HG02571 (cell line): ENCODE measurements around the gene SETD9.

Experiments used
- ATAC-seq: cut with Tn5 transposase; IDR thresholded peaks from one replicate; pipeline ENCODE4 v1.9.1; 2021; ENCODE audit warnings: mild to moderate bottlenecking, moderate library complexity; ENCODE audit not compliant: unreplicated experiment

Gene SETD9, protein sequence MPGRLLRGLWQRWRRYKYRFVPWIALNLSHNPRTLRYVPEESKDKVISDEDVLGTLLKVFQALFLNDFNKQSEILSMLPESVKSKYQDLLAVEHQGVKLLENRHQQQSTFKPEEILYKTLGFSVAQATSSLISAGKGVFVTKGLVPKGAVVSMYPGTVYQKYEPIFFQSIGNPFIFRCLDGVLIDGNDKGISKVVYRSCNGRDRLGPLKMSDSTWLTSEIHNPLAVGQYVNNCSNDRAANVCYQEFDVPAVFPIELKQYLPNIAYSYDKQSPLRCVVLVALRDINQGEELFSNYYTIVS

DNA sequence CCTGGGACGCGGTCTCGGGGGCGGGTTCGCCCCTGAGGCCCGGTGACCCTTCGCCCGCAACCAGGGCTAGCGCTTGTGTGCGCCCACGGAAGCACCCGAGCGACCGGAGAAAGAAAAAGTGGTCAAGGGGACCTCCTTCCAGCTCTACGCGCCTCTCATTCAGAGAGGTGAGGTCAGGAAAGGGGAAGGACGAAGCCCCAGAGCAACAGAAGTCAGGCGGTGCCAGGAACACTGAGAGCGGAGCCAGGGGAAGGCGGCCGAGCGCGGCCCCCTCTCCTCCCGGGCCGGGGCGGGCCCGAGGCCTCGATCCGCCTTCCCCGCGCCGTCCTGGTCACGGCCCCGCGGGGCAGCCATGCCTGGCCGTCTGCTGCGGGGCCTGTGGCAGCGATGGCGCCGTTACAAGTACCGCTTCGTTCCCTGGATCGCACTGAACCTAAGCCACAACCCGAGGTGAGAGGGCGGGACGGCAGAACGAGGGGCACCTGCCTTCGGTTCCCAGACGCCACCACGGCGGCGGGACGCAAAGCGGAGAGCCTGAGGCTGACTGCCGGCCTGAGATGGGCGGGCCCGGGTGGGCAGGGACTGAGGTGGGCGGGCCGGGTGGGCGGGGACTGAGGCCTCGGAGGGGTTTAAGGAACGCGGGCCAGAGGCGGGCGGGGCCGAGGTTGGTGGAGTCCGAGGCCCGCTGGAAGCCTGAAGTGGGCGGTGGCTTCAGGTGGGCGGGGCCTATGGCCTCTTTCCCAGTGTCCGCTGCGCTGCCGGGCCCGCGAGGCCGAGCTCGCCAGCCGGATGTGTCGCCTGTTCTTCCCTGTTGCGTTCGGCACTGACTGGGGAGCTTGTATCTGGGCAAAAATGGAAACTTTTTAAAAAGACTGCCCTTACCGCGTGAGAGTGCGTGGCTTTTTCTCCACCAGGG, at the start of gene SETD9:
Gene SETD9 (plus strand): TSS at position 303 of the 916 bp plus-strand sequence. CDS start 50 bp downstream, at position 353.
- ATAC-seq, result peak; percentile 85

DNA sequence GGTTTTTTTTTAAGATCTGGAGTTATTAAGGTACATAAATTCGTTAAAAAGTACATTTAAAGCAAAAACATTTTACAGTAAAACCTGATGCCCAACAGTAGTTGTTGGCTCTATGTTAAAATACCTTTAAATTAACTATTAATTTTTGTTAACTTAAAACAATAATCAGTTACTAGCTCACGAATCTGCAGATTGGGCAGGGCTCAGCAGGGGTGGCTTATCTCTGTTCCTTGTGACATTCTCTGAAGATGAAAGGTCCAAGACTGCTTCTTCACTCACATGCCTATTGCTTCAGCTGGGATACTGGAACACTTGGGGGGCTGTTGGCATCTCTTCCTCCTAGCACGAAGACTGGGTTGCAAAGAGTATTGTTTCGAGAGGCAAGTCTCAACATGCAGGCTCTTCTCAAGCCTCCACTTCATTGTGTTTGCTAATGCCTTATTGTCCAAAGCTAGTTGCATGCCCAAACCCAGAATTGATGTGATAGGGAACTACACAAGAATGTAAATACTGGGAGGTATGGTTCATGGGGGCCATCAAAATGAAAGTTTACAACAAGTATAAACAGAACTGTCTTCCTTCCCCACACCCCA, 47.4 kb upstream of the SETD9 start:
- ATAC-seq, result no peak

DNA sequence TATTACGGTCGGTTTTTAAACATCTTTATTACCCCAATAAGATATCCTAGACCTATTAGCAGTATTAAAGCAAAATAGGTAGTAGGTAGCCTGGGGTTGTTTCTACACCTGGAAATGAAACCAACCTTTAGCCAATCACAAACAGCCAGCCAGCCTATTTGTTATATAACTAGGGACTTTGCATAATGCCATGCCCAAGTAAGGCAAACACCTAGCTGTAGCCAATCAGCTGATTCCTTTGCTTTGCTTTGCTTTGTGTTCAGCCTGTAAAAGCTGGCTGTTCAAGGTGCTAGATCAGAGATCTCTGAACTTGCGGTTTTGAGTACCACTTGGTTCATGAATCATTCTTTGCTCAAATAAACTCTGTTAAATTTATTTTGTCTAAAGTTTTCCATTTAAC, 46.5 kb upstream of the SETD9 start:
- ATAC-seq, result no peak

DNA sequence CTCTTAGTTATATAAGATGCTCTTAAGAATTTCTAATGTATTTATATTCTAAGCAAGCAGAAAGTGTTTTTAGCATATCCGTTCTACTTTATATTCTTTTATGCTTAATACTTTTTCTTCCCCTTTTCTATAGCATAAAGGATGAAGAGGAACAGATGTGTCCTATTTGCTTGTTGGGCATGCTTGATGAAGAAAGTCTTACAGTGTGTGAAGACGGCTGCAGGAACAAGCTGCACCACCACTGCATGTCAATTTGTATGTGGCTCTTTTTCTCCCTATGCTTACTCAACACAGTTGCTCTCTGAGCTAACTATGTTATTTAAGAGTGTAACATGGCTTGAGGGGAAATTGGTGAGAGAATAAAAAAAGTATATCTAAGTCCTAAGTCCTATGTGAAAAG, 37.6 kb upstream of the SETD9 start:
- ATAC-seq, result no peak

DNA sequence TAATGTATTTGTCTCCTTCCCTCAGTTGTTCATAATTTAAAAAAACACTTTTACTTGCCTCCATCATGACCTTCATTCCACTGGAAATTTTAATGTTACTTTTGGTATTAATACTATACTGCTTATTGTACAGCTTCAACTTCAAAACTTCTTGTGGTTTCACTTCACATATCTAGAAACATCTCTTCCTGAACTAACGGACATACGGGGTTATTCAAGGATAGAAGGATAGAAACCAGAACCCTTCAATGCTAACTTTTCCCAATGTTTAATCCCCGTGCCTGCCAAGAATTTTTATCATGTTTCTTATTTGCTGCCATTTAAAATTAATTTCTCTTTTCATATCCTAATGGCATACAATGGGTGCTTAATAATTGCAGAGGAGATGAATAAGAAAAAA, 36.3 kb upstream of the SETD9 start:
- ATAC-seq, result no peak

DNA sequence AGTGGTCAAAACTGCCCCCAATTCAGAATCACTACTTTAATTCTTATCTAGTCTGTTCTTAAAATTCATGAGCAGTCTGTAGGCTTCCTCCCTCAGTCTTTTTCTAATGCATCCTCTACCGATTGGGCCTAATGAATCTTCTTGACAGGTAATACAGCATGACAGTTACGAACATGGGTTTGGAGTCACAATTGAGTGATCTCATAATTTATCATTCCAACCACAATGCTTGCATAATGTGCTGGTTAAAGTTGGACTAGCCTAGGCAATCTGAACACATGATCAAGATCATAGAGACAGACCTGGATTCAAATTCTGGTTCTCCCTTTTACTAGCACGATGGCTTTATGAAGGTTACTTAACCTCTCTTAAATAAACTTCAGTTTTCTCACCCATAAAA, 33.1 kb upstream of the SETD9 start:
- no peak for ATAC-seq

DNA sequence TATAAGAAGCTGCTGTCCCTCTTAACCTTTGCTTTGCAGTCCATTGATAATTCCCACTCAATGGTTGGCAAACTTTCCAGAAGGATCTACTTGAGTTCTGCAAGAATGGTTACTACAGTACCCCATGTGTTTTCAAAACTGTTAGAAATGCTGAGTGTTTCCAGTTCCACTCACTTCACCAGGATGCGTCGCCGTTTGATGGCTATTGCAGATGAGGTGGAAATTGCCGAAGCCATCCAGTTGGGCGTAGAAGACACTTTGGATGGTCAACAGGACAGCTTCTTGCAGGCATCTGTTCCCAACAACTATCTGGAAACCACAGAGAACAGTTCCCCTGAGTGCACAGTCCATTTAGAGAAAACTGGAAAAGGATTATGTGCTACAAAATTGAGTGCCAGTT, 27.8 kb upstream of the SETD9 start:
- no peak for ATAC-seq

DNA sequence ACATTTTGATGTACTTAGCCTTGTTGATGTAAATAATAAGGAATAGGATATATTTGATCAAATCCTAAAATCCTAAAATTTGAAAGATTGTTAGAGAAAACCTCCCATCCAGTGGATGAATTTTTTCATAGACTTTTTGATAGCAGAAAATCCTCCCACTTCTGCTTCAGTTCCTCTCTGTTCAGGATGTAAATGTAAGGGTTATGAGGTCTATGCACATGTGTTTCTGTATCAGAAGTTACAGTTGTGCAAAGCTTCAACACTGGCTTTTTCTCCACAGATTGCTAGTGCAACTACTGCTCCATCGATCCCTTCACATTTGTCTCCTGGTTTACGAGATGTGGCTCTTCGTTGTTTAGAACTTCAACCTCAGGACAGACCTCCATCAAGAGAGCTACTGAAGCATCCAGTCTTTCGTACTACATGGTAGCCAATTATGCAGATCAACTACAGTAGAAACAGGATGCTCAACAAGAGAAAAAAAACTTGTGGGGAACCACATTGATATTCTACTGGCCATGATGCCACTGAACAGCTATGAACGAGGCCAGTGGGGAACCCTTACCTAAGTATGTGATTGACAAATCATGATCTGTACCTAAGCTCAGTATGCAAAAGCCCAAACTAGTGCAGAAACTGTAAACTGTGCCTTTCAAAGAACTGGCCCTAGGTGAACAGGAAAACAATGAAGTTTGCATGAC, 16.0 kb upstream of the SETD9 start:
- ATAC-seq, result no peak

DNA sequence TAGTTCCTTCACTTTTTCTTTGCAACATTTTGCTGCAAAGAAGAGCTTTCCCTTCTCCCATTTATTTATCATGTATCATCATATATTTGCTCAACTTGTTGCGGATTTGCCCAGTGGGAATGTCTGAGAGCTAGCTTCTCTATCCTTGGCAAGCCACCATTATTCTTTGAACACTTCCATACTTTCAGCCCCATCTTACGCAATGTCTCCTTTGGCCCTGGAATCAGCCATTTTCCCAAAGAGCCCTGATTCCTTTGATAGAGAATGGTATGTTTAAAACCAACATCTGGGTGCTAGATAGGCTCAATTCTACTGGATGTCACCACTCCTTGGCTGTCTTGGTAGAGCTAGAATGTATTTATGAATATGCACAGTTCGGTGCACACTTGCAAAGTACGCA, 12.6 kb upstream of the SETD9 start:
- no peak for ATAC-seq

DNA sequence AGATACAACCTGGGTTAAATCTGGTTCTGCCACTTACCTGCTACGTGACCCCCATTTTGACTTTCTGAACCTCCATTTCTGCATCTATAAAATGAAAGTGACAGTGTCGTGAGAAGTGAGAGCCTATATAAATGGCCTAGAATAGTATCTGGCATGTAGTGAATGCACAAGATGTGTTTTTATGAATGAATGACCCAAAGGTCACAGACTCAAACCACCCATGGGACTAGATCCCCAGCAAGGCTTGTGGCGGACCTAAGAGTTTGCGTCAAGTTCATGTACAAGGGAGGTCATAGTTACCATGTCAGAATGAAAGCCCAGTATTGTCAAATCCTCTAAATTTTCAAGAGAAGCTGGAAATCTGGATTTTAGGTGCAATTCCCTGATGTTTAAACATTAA, 11.2 kb upstream of the SETD9 start:
- ATAC-seq, result no peak

DNA sequence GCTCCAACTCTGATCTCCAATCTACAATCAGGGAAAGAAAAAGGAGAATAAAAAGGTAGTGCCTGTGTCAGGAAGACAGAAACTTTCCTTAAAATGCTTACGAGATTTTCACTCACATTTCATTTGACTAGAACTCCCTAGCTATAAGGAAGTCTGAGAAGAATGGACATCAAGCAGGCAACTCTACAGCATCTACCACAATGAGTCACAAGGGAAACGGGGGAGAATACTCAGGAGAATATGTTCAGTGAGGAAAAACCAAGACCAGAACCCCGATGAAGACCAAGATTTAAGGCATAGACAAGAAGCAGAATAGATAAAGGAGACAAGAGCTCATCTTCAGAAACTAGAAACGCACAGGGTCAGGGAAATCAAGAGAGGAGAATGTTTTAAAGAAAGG, 9.0 kb upstream of the SETD9 start:
- ATAC-seq, result no peak

DNA sequence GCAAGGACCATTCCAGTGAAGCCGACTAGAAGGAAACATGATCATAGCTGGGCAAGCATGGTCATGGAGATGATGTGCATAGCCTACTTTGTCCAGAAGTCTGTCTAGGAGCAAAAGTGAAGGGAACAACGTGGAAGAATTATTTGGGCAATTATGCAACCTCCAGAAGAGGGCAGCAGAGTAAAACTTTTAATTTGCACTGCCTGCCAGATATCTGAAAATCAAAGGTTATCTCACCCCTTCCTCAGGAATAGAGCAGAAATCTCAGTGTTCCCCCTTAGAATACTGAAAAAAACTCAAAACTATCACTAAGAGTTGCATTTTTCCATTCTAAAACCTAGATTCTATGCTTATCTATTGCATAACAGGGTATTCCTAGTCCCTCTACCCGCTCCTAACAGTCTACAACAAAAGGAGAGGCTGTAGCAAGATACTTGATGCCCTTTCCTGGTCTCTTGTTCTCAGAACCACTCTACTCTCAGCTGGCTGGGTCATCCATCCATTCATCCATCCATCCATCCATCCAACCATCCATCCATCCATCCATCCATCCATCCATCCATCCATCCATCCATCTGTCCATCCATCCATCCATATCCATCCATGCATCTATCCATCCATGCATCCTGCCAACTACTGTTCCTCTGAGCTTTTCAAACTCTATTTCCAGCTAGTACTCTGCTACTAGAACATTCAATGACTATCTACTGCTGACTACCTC, 8.4 kb upstream of the SETD9 start:
- ATAC-seq, result no peak

DNA sequence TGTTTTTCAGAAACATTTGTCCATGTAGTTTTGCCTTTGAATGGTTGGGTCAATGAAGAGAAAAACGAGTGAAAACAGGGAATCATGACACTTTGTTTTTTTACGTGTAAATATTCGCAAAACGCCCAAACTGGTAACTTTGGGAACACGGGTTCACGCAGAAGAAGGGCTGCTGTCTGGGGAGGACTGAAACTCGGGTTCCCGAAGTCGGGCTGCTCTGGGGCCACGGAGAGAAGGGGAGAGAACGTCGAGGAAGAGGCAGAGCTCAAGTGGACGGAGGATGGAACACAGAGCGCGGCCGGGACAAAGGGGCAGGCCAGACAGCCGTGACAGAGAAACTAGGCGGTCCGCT, 478 bp upstream of the SETD9 start:
- ATAC-seq, result peak; percentile 40

DNA sequence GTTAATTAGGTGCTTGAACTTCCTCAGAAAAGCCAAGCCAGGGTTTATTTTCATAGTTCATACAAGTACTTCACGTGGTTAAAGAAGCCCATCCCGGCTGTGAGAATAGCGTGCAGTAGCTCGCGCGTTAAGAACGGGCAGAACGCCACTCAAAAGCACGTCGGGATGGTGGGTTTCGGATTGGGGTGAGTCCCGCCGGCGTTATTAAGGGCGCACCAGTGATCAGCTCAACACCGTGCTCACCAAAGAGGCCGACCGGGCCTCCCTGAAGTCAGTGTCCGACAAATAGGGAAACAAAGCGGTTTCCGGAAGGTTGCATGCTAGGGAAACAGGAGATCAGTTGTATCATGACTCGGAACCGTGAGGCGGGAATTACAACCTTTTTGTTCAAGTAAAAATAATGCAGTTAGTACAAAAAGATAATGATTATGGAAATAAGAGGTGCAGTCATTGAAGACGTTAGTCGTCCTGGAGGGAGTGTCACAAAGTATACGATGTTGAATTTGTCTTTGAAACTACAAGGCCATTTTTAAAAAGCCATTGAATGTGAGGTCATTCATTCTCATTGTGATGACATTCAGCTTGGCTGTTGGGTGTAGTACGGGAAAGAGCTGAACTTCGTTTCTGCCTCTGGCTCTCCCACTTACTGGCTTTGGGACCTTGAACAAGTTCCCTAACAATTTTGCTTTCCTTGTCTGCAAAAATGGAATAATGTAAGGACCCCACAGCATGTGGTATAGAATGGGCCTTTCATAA, 992 bp downstream of the SETD9 start:
- ATAC-seq, result peak; percentile 18

DNA sequence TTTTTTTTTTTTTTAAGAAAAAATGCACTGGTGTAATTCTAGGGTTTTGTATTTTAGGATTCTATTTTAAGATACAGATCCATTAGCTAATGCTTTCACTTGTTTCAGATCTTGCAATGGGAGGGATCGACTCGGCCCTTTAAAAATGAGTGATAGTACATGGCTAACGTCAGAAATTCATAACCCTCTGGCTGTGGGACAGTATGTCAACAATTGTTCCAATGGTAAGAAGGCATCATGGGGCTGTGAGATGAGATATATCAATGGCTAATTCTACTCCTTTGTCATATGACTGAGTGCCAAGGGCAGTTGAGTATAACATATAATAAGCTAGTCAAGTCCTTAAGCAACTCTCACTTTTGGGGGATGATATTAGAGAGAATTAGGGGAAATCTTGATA, 4.4 kb downstream of the SETD9 start:
- ATAC-seq, result no peak

DNA sequence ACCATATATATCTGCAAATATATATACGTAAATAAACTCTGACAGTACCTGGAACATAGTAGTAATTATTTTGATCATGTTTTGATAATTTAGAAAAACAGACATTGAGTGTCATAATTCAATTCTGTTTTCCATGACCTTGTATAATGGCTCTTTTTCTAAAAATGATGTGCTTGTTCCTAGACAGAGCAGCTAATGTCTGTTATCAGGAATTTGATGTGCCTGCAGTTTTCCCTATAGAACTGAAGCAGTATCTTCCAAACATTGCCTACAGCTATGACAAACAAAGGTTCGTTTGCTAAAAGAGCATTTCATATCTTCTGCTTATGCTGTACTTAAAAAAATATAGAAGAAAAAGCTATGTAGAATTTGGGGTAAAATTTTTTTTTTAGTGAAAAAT, 5.3 kb downstream of the SETD9 start:
- no peak for ATAC-seq

DNA sequence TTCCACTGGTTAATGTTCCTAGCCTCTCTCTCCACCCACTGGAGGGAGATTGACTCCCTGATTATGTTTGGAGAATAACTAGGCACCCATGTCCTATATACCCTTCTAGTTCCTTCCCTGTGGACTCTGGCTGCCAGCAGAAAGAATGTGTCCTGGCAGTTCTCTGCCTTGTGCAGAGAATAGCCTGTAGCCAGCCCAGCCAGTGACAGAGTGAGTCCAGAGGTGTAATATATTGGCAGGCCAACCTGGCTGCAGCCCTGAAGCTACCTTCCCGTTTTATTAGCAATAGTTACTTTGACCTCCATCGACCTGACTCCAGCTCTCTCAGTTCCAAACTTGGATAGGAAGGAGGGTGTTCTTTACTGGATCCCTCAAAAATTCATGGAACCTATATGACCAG, 8.1 kb downstream of the SETD9 start:
- no peak for ATAC-seq

DNA sequence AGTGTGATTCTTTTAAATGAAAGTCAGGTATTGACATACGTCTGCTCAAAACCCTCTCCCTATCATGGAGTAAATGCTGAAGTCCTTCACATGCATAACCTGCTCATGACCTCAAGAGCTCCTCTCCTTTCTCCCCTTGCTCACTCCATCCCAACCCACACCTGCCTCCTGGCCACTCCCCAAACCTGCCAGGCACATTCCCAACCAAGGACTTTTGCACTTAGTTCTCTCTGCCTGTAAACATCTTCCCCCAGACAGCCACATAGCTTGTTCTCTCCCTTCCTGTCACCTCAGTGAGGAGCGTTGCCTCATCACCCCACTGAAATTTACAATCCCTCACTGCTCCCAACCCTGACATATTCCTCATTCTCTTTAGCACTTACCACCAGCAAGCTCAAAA, 8.7 kb downstream of the SETD9 start:
- ATAC-seq, result no peak

DNA sequence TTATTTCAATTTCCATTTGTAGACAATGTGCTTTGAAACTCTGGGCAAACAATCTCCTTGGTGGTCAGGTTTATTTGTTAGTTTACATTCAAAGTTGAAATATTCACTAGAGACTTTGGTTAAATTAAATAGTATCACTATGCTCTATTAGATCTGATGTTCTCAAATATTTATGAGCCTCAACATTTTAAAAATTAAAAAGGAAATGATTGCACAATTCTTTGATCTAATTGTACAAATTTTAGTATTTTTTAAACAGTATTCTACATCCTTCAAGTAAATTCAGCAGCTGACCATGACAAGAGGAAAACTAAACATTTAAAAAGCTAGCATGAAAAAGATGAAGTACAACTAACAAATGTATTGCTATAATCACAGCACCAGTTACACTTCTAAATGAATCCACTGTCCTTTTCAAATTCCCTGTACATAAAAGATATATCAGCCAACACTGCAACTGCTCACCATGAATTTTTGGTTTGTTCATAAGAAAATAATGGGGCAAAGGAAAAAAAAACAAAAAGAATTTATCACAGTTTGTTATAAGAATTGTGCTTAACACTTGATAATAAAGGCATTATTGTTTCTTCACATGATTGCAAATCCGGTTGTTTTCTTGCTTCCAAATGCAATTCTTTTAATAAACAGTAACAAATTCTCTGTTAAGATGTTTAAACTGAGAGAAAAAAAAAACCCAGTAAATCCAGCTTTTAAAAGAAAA, 10.7 kb downstream of the SETD9 start:
- ATAC-seq, result no peak
